ENCODE measurements around the gene TSGA10.

DNA sequence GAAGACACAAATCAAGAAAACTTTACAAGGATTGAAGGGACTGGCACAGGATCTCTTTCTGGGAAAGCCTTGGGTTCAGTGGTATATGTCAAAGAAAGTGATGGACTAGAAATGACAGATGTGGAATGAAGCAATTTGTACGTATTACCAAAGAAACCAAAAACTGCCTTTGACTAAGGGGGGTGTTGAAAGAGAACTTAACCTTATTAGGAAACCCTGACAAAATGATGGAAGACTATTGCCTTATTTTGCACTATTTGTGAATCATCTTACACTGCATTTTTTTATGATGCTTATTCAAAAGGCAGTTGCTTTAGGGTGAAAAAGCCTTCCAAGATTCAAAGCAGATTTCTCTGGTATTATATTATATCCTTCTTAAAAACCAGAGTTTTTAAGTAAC, 4.0 kb downstream of the TSGA10 start:
- TF ChIP-seq CTCF (IDR thresholded peaks at IDR 0.05): no peak
- no peak for TF ChIP-seq POLR2A (IDR thresholded peaks at IDR 0.05)

Measured in lower leg skin (tissue), 3 donors.